HEK293 (cell line): ENCODE results near the gene BIK.
"Not testable (repeated sequence)": the region's sequence is repeated elsewhere in the genome, so short reads cannot be mapped to it uniquely, and the experiment has no call there.

Source experiments
- CTCF ChIP-seq: fragments of 450-650 bp; formaldehyde crosslinking; IDR thresholded peaks from 2 replicates; pipeline ENCODE4 v1.5.1; 2016; ENCODE audit warnings: missing biosample characterization, missing genetic modification characterization
- REST ChIP-seq: fragments of 450-650 bp; formaldehyde crosslinking; IDR thresholded peaks from 2 replicates; pipeline ENCODE4 v1.5.1; 2016; ENCODE audit warnings: missing biosample characterization, missing genetic modification characterization

DNA sequence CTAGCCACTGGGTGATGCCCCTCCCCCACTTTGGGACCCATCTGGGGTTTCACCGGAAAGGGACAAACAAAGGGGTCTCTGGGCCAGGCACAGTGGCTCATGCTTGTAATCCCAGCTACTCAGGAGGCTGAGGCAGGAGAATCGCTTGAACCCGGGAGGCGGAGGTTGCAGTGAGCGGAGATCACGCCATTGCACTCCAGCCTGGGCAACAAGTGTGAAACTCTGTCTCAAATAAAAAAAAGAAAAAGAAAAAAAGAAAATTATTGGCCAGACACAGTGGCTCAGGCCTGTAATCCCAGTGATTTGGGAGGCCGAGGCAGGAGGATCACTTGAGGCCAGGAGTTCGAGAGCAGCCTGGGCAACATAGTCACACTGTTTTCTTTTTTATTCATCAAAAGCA, 34.8 kb downstream of the BIK start:
- TF ChIP-seq CTCF, REST (tag by site-specific recombination): not testable (repeated sequence)
